ENCODE results near the gene NACA. TPM values are rescaled to one million over a fixed set of nuclear protein-coding genes. Genes with fewer than 3 reads are reported as not detected.

NACA gene
- total RNA-seq, 1 experiment from 2014 or later = 1,267 TPM

DNA sequence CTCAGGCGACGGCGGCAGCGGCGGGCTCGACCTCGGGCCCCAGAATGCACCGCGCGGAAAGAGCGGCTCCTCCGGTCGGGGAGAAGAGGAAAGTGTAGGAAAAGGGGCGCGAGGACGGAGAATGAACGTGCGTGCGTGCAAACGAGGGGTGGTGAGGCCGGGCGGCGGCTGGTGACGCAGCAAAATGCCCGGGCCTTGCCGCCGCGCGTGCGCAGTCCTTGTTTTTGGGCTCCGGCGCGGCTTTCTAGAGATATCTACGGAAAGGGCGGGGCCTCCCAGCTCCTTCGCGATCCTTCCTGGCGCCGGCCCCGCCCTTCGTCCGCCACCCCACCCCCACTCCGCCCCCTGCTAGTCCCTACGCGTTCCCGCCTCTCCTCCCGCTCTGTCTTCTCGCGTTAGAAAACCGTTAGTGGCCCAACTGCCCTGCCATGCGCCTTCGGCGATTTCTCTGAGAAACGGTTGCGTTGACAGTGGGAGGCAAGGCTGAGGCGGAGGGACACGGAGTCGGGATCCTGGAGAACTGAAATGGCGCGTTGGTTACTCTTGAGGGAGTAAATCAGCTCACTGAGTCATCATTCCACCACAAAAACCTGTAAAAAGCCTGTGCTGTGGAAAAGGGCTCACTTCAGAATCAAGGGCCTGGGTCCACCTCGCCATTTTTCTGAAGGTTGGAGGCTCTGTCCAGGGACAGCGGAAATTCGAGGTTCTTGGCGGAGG is 36.8 kb downstream of the NACA start, which contains the start of gene PTGES3:
Gene PTGES3 (minus strand): TSS at position 156 of the 717 bp plus-strand sequence. CDS start 285 bp downstream, outside the sequence.
- peak; percentile 97 for DNase-seq (ENCODE audit: low read depth)

DNA sequence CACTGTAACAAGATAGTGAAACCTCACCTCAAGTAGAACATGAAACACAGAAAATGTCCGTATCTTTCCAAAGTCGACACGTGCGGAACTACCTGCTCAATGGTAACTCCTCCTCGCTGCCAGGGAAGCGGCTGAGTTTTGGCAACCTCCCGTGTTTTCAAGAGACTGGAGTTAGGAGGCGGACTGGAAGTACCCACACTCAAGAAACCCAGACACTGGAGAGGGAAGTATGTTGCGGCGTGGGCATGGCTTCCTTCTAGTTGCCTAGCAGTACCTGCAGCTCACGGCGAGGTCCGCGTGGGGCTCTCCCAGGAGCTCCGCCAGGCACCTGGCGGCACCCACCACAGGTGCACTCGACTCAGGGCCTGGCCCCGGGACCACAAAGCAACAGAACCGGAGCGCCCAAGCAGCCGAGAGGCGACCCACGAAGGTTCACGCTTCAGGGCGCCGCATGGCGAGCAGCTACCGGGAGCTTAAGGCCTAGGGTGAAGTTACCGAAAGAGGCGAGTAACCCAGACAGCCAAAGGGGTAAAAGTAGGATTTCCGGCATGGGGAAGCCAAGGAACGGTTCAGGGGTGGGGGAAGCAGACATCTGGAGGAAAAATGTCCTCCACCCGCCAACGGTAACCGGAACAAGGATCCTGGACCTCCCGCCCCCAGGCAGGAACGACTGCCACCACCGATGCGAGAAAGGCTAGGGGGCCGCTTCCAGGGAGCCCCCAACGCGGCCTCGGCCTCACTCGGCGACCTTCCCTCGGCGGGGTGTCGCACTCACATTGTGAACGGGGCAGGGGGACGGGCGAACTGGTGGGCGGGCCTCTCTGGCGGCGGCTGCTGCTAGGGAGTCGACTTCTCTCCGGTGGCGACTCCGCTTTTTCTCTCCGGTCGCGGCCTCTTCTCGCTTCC is 37.6 kb downstream of the NACA start:
- peak; percentile 46 for DNase-seq (ENCODE audit: low read depth)

DNA sequence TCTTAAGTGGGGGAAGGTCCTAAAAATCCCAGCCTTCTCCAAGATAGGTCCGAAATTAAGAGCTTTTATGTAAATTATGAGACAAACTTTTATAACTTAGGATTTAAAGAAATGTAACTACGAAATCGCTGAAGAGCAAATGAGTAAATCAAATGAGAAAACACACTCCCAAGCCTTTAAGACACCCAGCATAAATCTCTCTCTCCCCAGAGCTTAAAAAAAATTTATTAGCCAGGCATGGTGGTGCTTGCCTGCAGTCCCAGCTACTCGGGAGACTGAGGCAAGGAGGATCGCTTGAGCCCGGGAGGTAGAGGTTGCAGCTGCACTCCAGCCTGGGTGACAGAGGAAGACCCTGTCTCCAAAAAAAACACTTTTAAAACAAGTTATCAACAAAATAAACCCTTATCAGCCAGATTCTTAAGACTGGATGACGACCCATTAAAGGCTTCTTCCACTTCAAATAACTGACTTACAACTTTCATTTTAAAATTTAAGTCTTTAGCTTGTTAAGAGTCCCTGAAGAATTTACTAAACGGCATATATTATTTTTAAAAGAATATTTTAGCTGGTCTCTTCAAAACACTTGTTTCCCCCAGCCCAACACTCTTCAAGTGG is 40.2 kb downstream of the NACA start:
- DNase-seq (ENCODE audit: low read depth) = no peak

DNA sequence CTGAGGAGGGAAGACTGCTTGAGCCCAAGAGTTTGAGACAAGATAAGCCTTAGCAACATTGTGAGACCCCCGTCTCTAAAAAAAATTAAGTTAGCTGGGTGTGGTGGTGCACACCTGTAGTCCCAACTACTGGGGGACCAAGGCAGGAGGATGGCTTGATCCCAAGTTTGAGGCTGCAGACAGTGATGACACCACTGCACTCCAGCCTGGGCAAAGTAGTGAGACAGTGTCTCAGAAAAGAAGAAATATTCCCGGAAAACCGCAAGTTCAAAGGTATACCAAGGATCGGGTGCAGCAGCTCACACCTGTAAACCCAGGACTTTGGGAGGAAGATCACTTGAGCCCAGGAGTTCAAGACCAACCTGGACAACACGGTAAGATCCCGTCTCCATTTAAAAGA is 42.8 kb downstream of the NACA start:
- no peak for DNase-seq (ENCODE audit: low read depth)

DNA sequence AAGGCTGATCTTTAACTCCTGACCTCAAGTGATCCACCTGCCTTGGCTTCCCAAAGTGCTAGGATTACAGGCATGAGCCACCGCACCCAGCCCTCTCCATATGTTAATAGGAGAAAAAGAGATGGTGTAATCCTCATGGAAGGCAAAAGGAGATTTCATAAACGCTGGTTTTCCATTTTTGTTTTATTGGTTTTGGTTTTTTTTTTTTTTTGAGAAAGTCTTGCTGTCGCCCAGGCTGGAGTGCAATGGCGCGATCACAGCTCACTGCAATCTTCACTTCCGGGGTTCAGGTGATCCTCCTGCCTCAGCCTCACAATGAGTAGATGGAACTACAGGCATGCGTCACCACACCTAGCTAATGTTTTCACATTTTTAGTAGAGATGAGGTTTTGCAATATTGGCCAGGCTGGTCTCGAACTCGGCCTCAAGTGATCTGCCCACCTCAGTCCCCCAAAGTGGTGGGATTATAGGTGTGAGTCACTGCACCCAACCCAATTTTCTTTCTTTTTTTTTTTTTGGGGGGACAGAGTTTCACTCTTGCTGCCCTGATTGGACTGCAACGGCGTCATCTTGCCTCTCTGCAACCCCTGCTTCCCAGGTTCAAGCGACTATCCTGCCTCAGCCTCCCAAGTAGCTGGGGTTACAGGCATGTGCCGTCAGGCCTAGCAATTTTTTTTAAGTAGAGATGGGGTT is 45.1 kb downstream of the NACA start:
- DNase-seq (ENCODE audit: low read depth) = no peak

DNA sequence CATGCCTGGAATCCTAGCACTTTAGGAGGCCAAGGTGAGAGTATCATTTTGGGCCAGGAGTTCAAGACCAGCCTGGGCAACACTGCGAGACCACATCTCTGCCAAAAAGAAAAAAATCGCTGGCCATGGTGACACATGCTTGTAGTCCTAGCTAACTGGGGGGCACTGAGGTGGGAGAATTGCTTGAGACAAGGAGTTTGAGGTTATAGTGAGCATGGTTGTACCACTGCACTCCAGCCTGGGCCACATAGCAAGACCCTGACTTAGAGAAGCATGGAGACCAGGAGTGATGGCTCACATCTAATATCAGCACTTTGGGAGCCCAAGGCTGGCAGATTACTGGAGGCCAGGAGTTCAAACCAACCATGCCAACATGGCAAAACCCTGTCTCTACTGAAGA is 46.2 kb downstream of the NACA start:
- no peak for DNase-seq (ENCODE audit: low read depth)

DNA sequence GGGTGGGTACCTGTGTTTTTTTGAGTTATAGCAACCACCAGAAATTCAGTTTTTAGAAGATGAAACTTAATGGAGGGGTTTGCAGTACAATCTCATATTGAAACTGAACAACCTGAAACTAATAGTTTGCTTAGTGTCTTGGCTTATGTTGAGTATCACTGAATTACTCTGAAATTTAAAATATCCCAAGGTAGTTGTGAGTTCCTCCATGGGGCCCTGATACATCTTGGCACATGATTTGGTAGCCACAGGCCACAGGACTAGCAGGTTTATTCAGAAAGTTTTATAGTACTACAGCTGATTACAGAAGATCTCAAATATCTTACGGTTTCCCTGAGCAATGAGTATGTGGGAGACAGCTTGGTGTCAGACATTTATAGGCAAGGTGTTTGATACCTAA is 47.4 kb downstream of the NACA start:
- no peak for DNase-seq (ENCODE audit: low read depth)

DNA sequence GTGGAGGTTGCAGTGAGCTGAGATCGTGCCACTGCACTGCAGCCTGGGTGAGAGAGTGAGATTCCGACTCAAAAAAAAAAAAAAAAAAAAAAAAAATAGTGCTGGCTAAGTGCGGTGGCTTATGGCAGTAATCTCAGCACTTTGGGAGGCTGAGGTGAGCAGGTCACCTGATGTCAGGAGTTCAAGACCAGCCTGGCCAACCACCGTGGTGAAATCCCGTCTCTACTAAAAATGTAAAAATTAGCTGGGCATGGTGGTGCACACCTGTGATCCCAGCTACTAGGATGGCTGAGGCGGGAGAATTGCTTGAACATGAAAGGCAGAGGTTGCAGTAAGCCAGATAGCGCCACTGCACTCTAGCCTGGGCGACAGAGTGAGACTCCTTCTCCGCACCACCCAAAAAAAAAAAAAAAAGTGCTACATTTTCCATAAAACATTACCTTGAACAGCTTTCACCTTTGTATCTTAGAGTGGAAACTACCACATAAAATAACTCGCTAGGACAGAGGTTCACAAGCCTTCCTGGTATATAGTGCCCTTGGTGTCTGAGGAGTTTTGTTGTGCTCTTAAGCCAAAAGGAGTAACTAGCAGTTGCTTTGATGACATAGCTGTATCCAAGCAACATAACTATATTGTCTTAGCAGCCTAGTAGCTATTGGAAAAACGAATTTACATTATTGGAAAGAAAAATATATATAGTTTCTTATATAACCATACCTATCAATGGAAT is 48.1 kb downstream of the NACA start:
- DNase-seq (ENCODE audit: low read depth) = peak; percentile 21

DNA sequence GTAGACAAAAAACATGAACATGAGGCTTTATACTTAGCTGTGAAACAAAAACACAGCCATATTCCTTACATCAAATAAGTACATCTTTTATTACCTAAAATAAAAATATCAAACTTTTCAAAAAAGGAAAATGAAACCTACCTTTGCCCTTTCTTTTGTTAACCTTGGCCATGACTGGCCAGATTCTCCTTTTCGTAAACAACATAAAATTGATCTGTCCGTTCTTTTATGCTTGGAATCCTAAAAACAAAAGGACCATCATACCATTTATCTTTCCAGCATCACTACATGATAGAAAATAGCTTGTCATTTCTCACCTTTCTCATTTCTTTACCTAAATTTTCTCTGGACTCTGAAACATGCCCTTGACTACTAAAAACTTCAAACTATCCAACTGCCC is 53.5 kb downstream of the NACA start:
- DNase-seq (ENCODE audit: low read depth) = no peak

DNA sequence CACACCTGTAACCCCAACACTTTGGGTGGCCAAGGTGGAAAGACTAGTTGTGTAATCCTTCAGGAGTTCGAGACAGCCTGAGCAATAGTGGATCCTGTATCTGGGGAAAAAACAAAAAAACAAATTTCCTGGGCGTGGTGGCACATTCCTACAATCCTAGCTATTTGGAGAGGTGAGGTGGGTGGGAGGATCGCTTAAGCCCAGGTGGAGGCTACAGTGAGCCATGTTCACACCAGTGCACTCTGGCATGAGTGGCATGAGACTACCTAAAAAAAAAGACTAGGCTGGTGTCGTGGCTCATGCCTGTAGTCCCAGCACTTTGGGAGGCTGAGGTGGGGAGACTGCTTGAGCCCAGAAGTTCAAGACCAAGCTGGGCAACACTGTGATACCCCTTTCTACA is 54.3 kb downstream of the NACA start:
- no peak for DNase-seq (ENCODE audit: low read depth)

DNA sequence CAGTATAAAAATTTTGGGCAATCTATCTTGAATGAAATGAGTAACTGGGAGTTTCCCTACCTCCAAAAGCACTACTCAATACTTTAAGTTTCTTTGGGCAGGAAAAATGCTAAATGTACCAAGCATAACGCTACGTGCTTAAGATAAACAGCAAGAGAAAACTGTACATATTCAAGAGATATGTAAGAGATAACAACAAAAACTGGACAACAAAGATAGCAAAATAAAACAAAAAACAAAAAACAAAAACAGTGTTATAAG is 57.0 kb downstream of the NACA start:
- DNase-seq (ENCODE audit: low read depth) = no peak

Other genes starting within 250 kb of the NACA start
- 0.32 TPM in 1 of 2 replicates, not detected in the other for gene GLS2, start 237.1 kb downstream of the NACA start, total RNA-seq (2014; rRNA removed; shearing (Covaris generic))
- gene RBMS2, start 203.5 kb downstream of the NACA start, total RNA-seq (2014; rRNA removed; shearing (Covaris generic)) = 10.7 and 14.8 TPM in 2 replicates
- gene BAZ2A, start 95.0 kb downstream of the NACA start, total RNA-seq (2014; rRNA removed; shearing (Covaris generic)) = 24.0 and 29.0 TPM in 2 replicates
- gene ATP5F1B, start 79.3 kb downstream of the NACA start, total RNA-seq (2014; rRNA removed; shearing (Covaris generic)) = 559 and 577 TPM in 2 replicates
- 112 and 181 TPM in 2 replicates for gene PTGES3, start 37.0 kb downstream of the NACA start, total RNA-seq (2014; rRNA removed; shearing (Covaris generic))
- gene PRIM1, start 27.0 kb upstream of the NACA start, total RNA-seq (2014; rRNA removed; shearing (Covaris generic)) = 51.0 and 52.5 TPM in 2 replicates
- 0.84 and 1.5 TPM in 2 replicates for gene HSD17B6, start 38.0 kb upstream of the NACA start, total RNA-seq (2014; rRNA removed; shearing (Covaris generic))
- gene SDR9C7, start 209.1 kb upstream of the NACA start, total RNA-seq (2014; rRNA removed; shearing (Covaris generic)) = not detected in 2 replicates
- gene RDH16, start 232.3 kb upstream of the NACA start, total RNA-seq (2014; rRNA removed; shearing (Covaris generic)) = not detected in 2 replicates

Measured in M059J (cell line).